HG02885 (cell line): ENCODE results near the gene TMEM8B.

ENCODE experiments used
- ATAC-seq: cut with Tn5 transposase; IDR thresholded peaks from one replicate; pipeline ENCODE4 v1.9.1; 2021; ENCODE audit warnings: mild to moderate bottlenecking; ENCODE audit not compliant: unreplicated experiment, poor library complexity

The TMEM8B gene, protein sequence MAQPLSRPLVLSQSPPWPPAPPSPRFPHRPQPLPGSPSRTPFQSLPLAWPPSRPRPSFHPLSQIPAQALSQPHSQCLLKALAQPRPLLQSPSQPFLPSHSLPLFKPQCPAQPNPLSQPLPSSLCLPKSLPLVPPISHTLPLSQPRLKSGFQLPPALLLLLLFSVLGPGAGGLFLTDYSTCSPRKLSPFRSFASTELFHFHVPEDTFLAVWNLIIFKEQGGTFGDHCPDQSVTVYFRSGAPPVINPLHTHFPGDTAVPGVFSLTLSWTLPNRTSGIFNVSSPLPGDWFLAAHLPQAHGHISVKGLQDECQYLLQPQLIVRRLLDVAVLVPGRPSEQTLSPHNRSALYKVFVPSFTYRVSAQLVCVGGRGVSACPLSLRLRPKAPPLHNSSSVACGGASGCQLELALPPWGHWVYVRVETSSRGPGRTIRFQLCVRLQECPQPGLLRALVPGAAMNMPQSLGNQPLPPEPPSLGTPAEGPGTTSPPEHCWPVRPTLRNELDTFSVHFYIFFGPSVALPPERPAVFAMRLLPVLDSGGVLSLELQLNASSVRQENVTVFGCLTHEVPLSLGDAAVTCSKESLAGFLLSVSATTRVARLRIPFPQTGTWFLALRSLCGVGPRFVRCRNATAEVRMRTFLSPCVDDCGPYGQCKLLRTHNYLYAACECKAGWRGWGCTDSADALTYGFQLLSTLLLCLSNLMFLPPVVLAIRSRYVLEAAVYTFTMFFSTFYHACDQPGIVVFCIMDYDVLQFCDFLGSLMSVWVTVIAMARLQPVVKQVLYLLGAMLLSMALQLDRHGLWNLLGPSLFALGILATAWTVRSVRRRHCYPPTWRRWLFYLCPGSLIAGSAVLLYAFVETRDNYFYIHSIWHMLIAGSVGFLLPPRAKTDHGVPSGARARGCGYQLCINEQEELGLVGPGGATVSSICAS

DNA sequence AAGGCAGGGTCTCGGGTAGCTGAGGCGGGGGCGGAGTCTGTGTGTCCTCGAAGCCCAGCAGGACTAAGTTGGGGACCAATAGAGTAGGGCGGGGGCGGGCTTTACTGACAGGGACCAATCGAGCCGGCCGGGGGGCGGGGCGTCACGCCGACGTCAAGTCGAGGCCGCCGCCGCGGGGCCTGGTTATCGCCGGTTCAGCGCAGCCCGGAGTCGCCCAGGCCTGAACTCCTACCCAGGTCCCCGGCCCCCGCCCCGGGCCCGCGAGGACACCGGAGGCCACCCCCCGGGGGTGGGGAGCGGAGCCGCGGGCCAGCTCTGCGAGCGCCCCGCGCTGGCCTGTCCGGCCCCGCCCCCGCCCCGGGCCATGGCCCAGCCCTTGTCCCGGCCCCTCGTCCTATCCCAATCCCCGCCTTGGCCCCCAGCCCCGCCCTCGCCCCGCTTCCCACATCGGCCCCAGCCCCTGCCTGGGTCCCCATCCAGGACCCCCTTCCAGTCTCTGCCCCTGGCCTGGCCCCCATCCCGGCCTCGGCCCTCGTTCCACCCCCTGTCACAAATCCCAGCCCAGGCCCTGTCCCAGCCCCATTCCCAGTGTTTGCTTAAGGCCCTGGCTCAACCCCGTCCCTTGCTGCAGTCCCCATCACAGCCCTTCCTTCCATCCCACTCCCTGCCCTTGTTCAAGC, at the start of gene TMEM8B:
TSS of gene TMEM8B (plus strand) at position 145 of the 680 bp plus-strand sequence. CDS start at position 365, 220 bp downstream.
- peak; percentile 80 for ATAC-seq

GRCh38 chr9:35781066-35781465, 48.0 kb upstream of the TMEM8B start:
- ATAC-seq = no peak

DNA sequence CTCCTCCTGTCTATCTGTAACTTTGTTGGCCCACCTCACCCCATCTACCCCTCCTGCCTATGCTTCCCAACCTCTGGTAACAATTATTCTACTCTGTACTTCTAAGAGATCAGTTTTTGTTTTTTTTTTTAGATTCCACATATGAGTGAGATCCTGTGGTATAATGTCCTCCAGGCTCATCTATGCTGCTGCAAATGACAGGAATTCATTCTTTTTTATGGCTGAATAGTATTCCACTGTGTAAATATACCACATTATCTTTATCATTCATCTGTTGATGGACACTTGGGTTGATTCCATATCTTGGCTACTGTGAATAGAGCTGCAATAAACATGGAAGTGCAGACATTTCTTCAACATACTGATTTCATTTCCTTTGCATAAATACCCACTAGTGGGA, 45.6 kb upstream of the TMEM8B start:
- ATAC-seq = no peak

- ATAC-seq = no peak
These were observed 39.5 kb upstream of the TMEM8B start for GRCh38 chr9:35789541-35789940.

GRCh38 chr9:35790025-35790384, 39.0 kb upstream of the TMEM8B start:
- ATAC-seq = no peak

- no peak for ATAC-seq
These were observed 38.4 kb upstream of the TMEM8B start for GRCh38 chr9:35790385-35791296.

DNA sequence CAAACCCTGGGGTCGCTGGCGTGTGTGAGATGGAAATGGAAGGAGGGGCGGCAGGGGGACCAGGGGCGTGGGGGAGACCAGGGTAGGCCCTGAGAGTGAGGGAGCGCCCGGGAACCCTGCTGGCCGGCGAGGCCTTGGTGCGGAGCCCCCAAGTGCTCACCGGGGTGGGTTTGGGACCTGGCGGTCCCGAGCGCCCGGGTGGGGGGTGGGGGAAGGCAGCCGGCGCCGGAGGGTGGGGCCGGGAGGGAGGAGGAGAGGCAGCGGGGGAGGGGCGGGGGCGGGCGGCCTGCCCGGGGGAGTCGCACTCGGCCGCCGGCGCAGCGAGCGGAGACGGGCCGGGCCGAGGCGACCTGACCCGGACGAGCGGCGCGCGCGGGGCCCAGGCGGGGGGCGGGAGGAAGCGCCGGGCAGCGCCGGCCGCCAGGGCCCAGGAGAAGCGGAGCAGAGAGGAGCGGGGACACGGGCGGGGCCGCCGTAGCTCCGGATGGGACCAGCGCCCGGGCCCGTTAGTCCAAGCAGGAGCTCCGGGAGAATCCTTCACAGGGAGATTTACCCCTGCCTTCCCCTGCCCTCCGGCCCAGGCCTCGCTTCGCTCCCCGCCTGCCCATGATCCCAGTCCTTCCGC, 37.6 kb upstream of the TMEM8B start, which contains the start of gene NPR2:
TSS of gene NPR2 (plus strand) at position 295 of the 625 bp plus-strand sequence. CDS start 818 bp downstream, outside the sequence.
- ATAC-seq = no peak

DNA sequence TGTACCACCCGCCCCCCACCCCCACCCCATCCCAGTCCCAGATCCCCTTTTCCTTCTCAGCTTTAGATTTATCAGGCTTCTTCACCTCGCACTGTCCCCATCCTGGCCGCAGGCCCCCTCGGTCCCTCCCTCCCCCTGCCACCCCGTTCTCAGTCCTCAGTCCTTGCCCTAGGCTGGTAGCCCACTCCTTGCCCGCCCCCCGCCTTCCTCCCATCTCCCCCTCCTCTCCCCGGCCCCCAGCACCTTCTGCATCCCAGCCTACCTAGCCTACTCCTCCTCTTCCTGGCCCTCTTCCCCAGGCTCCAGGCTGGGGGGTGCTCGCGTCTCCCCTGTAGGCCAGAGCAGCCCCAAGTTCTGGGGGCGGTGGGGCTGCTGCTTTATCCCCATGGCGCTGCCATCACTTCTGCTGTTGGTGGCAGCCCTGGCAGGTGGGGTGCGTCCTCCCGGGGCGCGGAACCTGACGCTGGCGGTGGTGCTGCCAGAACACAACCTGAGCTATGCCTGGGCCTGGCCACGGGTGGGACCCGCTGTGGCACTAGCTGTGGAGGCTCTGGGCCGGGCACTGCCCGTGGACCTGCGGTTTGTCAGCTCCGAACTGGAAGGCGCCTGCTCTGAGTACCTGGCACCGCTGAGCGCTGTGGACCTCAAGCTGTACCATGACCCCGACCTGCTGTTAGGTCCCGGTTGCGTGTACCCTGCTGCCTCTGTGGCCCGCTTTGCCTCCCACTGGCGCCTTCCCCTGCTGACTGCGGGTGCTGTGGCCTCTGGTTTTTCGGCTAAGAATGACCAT, 36.8 kb upstream of the TMEM8B start:
- no peak for ATAC-seq

DNA sequence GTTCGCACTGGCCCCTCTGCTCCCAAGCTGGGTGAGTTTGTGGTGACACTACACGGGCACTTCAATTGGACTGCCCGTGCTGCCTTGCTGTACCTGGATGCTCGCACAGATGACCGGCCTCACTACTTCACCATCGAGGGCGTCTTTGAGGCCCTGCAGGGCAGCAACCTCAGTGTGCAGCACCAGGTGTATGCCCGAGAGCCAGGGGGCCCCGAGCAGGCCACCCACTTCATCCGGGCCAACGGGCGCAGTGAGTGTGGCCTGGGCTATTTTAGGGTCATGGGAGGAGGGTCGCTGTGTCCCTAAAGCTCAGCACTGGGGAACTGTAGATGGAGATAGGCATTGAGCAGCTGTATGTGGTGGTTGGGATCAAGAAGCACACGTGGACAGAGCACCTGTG, 36.2 kb upstream of the TMEM8B start:
- ATAC-seq = no peak

GRCh38 chr9:35793461-35793860, 35.6 kb upstream of the TMEM8B start:
- ATAC-seq = no peak

DNA sequence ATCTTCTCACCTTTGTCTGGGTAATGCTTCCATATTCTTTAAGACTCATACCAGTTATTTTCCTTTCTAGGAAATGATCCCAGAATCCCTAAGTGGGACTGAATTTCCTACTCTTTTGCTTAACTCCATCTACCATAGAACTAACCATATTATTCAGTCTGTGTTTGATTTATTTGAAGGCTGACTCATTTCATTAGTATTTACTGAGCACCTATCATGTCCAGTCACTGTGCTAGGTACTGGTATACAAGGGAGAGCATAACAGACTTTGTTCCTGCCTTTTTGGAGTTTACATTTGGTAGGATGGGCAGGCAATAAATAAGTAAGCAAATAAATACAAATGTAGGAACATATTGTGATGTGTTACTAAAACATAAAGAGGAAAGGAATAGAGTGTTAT, 33.3 kb upstream of the TMEM8B start:
- no peak for ATAC-seq

GRCh38 chr9:35797311-35798109, 31.5 kb upstream of the TMEM8B start:
- ATAC-seq = no peak

GRCh38 chr9:35798658-35799374, 30.2 kb upstream of the TMEM8B start:
- no peak for ATAC-seq

- no peak for ATAC-seq
These were observed 28.5 kb upstream of the TMEM8B start for GRCh38 chr9:35800530-35800929.

DNA sequence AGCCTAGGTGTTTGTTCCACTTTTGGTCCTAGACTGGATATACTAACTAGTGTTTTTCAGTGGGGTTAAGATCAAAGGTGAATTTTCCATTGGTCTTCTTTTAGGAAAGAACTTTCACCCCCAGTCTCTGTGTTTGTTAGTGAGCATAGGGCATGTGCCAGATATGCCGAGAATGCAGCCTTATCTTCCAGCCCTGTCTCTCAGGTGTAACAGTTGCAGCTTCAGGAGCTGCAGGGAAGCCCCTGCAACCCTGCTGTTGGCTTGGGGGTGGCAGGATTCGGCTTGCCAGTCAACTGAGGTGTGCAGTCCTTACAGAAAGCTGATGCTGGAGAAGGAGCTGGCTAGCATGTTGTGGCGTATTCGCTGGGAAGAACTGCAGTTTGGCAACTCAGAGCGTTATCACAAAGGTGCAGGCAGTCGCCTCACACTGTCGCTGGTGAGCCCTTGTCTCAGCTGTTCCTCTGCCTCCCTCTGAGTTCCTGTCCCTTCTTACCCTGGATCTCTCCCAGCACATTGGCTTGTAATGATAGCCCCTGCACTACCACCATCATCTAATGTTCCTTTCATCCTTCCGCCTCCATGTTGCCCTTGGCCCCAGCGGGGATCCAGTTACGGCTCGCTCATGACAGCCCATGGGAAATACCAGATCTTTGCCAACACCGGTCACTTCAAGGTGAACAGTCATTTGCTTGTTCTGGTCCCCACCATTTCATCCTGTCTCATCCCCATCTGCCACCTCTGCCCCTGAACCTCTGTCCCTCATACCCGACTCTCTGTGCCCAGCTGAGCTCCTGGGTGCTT, 27.5 kb upstream of the TMEM8B start:
- ATAC-seq = no peak

GRCh38 chr9:35806101-35806500, 22.9 kb upstream of the TMEM8B start:
- no peak for ATAC-seq
